ENCODE data around the gene ANAPC7.

GRCh38 chr12:110351119-110351518, 52.4 kb downstream of the ANAPC7 start:
- TF ChIP-seq CTCF (IDR thresholded peaks at IDR 0.05) (no peak), POLR2A (IDR thresholded peaks at IDR 0.05) (no peak)

Data from lower leg skin (tissue), 3 donors.